GM21786 (cell line): ENCODE data around the gene TOLLIP.

ENCODE experiments used
- ATAC-seq: cut with Tn5 transposase; IDR thresholded peaks from one replicate; pipeline ENCODE4 v1.9.1; 2021; ENCODE audit not compliant: unreplicated experiment

The TOLLIP gene

DNA sequence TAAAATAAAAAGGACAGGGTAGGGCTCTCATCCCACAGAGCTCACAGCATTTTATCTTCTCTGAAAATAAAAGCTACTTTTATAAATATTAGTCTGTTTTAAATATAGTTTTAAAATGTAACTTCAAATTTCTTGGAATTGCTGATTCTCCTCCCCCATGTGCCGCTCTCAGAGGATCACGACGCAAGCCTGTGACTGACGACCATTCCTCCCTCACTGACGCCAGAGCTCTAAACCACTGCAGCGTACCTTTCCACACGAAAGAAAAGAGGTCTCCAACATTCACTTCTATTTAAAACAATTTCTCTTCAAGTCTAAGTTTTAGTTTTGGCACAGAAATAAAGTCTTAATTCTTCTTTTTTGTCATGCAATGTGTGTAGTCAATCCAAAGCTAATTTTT, 9.3 kb downstream of the TOLLIP start:
- ATAC-seq = no peak

DNA sequence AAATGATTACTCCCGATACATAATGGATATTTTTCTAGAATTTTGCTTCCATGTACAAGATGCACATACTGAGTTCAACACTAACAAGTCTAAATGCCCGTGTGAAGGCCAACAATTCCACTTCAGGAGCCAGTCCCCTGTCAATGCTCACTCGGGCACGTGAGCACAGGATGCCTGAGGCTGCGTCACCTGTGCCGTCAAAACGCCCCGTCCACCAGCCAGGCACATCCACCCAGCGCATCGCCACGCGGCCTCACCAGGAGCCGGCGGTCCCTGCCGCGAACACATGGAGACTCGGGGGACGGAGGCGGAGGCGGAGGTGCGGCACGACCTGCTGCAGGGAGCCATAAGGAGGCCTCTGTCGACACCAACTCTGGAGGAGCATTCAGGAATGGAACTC, 9.8 kb downstream of the TOLLIP start:
- no peak for ATAC-seq

DNA sequence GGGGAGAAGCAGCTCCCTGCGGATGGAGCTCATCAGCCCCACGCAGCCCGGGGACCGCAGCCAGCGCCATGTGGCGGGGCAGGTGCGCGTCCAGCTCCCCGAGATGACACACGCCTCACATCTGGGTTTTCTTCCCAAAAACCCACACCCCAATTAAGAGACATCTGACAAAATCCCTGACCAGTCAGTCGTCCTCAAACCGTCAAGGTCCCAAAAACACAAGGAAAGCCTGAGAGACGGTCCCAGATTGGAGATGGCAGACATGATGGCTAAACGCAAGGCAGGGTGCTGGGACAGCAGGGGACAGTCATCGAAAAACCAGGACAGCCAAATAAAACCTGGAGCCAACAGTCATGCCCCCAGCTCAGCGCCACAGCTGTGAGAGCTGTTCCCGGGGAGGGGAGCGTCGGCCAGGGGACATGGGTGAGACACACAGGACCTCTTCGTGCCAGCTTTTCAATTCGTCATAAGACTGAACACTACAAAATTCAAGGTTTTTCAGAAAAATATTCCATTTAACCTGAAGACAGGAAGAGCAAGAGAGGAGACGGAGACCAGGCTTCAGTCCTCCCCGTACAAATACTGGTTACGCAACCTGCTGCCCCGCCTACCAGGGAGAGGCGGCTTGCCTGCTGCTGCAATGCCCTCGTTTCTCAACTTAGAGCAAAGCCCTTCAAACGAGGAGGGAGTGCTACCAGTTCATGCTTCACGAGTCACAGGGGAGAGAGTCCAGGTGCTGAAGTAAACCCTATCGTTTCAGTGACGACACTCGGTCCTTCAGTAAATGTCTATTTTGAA, 10.5 kb downstream of the TOLLIP start:
- no peak for ATAC-seq

DNA sequence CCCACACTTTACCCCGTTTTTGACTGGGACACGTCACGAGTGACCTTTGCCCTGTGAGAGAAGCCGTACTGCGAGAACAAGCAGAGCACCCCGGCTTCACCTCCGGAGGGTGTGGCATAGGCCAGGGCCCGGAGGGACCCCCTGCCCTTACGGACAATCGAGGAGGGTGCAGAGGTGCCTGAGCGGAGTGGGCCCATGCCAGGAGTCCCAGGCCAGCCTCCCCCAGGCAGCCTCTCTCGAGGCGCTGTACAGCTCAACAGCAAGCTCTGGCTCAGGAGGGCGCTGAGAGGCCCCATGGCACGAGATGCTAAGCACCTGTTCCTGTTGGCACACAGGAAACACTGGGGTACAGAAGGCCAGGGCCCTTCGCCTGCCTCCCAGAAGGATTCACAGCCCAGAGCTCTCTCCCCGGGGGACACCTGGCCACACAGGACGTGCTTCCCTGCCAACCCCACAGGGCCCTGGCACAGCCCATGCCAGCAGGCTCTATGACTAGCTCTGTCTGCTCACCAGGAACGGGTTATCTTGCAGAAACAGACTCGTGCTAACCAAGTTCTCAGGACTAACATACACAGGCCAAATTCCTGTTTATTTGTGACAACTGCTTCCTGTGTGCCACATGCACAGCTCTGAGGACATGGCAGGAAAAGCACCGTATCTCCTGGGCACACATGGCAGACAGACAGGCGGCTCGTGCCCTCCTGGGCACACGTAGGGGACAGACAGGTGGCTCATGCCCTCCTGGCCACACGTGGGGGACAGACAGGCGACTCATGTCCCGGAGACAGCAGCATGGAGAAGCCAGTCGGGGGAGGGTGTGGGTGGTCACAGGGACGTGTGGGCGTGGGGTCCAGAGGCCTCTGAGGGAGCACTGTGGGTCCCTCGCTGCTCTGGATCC, 11.6 kb downstream of the TOLLIP start:
- no peak for ATAC-seq

DNA sequence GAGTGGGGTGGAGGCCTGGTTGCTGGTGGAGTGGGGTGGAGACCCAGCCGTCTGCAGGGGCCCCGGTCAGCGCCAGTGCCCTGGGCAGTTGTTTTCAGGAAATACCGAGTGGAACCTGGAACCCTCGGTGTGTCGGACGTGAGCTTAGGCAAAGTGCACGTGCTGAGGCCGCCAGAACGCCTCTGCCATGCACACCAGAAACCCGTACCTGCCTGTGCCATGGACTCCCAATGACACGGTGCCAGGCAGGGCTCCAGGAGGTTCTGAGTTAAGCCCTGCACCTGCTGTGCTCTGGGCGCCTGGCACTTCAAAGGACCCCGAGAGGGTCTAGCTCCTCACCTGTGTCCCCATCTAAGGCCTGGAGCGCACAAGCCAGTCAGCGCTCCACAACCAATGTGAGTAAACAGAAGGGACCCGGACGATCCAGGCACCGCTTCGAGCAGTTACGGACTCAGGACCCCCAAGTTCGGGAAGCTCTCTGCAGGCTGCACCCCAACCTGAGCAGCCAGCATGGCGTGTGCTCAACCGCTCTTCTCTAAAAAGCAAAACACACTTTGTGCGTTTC, 12.3 kb downstream of the TOLLIP start:
- no peak for ATAC-seq

DNA sequence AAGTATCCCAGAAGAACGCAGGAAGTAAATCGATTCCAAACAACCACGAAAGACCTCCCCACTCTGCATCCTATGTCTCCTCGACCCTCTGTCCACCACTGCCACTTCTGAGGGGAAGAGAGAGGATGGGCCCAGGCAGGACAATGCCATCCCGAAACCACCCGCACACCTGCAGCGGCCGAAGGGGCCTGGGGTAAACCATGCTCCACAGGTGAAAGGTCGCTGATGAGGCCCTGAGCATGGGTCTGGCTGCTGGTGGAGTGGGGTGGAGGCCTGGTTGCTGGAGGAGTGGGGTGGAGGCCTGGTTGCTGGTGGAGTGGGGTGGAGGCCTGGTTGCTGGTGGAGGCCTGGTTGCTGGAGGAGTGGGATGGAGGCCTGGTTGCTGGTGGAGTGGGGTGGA, 13.1 kb downstream of the TOLLIP start:
- ATAC-seq = no peak

DNA sequence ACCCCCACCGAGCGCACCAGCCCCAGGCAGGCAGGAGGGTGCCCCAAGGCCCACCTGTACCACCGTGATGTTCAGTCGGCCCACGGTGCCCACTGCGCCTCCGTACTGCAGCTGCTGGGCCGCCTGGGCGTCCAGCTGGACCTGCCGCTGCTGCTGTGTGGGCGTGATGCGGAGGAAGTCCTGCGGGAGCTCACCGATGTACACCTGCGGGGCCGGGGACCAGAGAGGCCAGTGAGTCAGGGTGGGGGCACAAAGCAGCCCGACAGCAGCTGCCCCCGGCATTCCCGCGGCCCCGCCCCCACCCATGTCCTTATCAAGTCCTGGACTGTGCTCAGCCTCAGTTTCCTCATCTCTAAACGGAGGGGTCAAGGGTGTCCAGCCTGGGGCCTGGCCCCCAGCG, 13.8 kb downstream of the TOLLIP start:
- no peak for ATAC-seq

DNA sequence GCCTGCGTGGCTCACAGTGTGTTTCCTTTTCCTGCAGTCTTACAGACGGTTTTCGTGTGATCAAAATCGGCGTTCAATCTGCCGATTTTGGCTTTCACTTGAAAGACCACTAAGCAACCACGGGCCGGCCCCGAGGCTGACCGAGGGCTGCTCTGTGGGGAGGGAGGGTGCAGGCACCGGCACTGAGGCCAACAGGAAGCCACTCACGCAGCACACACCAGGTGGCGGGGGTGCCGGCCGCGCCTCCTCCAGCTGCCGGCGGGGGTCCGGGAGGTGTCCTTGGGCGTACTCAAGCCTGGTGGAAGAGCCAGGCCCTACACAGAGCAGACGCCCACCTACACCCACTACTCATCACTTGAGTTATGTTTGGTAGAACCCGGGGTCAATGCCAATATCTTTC, 14.3 kb downstream of the TOLLIP start:
- no peak for ATAC-seq

DNA sequence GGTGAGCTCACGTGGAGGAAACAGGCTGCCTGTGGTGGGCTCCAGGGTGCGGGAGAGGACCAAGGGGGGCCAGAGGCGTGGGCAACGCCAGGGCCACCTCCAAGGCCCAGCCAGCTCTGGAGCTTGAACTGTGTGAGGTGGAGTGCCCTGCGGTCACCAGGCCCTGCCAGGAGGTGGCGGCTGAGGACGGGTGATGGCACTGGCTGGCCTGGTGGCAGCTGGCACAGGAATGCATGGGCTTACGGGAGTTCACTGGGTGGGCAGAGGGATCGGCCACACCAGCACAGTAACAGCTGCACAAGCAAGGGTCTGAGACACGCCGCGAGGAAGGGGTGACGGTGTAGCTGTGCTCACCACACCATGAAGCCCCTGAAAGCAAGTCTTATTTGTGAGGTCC, 15.8 kb downstream of the TOLLIP start:
- ATAC-seq = no peak

DNA sequence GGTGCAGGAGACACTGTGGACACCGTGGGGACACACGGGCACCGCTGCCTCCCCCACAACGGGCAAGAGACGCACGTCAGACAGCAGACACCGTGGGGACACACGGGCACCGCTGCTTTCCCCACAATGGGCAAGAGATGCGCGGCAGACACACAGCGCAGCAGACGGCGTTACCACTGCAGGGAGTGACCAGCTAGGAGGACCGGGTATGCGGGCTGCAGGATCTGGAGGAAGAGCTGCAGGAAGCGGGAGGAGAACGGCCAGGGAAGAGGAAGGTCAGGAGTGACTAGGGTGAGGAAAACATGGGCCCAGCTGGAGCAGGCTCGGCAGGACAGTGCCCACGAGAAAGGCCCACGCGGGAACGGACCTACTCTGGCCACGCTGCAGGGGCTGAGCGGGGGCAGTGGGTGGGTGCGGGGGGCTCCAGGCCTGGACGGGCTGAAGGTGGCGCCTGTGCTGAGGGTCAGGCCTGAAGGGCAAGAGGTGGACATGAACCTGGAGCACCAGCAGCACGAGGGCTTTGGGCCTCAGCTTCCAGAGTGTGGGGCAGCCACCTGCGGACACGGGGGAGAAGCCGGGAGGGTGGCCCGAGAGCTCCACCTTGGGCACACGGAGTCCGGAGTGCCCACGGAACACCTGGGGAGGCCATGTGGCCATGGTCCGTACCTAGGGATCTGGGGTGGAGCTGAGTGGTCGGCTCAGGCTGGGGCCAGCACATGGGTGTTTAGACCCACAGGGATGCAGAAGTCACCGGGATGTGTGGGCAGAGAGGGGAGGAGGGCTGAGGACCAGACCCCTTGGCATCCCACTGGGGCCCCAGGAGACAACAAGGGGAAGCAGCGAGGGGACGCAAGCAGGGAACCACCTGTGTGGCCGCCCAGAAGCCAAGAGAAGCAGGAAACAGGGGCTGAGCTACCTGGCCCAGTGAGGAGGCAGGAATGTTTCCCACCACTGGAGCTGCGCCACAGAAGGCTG, 16.5 kb downstream of the TOLLIP start:
- ATAC-seq = no peak

DNA sequence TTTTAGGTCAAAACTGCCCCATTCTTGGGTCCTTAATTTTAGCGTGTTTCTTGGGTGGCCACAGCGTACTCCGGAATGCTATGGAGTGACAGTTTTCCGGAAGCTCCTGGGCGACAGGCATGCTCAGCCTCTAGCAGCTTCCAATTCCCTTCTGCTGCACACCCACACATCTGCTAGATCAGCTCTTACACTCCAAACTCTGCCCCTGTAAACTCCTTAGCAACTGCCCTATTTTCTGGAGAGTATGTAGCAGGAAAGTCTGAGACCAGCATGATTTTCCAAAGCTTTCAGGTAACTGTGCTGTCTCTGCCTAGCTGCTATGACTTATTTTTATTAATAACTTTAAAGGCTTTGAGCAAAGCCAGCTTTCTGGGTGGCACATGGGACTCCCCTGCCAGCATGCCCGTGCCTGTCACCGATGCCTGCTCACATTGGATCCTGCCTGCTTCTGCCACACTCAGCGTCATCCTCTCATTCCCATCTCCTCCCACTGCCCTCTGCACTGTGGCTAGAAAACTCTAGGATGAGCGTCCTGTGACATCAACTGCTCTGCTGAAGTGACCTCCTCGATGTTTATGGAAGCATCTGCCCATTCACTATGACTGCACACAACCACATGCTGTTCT, 17.3 kb downstream of the TOLLIP start:
- ATAC-seq = no peak

DNA sequence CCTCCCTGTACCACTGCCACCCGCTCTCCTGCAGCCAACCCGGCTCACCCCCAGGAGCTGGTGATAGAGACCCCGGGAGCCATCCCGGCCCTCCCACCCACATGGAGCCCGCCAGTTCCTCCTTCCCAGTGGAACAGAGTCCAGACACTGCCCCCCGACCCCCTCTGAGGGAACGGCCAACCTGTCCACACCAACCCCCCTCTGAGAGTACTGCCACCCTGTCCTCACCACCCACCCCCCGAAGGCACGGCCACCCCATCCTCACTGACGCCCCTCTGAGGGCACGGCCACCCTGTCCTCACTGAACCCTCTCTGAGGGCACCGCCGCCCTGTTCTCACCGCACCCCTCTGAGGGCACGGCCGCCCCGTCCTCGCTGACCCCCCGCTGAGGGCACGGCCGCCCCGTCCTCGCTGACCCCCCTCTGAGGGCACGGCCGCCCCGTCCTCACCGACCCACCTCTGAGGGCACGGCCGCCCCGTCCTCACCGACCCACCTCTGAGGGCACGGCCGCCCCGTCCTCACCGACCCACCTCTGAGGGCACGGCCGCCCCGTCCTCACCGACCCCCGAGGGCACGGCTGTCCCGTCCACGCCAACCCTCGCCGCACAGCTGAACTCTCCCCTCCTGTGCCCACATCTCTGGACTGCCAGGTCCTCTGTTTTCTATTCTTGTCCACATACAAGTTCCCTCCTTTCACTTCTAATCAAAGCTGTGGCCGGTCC, 18.0 kb downstream of the TOLLIP start:
- ATAC-seq = no peak

DNA sequence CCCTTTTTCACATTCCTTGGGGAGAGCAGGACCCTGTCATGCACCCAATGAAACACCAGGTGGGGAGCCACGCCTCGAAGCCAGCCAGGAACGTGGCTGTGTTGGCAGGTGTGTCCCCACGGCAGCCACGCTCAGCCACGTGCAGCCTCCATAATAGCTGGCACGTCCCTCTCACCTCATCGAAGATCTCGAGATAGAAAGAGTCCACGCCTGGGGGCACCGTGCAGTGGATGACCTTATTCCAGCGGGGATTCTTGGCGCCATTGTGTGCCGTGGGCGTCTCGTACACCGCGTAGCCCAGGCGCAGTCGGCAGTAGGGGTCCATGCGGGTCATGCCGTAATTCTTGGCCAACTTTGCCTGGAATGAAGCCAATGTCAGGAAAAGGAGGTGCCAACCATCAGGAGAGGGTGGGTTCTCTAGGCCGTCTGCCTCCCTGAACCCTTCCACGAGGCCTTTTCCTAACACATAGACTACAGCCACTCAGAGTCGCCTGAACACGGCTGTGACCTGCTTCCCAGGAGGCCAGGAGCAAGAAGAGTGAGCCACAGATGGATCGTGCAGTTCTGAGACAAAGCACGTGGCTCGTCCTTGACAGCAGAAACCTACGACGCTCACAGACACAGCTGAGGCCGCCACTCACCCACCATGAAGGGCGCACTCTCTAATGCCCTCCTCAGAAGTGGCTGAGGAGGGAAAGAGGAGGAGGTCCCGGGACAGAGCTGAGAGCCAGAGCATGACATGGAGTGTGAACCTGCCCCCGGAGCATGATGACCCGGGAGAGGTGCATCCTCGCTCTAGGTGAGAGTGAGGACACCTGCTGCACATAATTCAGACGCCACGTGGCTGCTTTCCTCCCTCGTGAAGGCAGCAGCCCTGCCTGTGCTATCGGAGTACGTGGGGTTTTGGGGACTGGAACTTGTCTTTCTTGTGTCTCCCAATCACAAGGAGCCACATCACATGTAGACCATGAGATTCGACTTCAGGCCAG, 19.1 kb downstream of the TOLLIP start:
- ATAC-seq = no peak

DNA sequence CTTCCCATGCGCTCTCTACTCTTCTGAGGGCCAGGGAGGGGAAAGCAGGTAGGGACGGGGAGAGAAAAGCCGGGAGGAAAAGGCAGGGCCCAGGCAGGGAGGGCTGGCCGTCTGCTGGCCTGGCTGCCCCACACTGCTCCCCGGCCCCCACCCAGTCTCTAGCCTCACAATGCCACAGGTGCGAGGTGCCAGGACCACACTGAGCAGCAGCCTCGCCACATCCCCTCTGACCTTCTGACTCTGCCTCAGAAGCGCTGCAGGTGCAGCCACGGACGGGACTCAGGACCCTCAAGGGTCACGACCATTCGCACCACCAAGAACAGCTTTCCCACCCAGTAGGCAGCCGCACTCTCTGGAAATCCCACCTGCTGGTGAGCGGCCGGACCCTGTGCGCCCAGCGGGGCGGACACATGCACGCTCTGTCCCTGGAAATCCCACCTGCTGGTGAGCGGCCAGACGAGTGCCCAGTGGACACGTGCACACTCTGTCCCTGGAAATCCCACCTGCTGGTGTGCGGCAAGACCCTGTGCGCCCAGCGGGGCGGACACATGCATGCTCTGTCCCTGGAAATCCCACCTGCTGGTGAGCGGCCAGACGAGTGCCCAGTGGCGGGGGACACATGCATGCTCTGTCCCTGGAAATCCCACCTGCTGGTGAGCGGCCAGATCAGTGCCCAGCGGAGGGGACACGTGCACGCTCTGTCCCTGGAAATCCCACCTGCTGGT, 20.1 kb downstream of the TOLLIP start:
- ATAC-seq = no peak

DNA sequence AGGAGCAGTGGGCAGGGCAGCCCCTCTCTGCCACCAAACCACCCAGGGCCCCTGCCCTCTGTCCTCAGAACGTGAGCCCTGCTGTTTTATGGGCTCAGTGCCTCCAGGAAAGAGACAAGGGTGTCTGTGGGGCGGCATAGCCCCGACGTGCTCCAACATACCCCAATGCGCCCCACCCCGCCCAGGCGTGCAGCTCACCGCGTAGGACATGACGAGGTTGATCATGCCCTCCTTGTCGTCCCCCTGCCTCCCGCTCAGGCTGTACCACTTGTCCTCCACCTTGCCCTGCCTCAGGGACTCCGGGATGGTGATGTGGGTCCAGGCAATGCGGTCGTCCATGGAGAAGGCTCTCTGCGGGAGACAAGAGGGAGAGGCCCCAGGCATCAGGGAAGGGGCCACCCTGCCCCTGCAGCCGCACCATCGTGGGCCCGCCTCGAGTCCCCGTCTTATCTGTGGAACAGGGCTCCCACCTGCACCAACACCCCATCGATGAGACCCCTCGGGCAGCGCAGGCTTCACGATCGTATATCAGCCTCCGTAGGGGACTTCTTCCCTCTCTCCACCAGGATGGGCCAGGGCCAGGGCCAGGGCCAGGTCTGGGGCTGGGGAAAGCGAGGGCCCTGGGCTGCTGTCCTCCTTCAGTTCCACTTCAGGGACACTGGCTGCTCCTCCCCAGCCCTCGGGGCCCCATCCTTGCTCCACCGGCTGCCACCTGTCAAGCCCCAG, 20.8 kb downstream of the TOLLIP start:
- no peak for ATAC-seq

DNA sequence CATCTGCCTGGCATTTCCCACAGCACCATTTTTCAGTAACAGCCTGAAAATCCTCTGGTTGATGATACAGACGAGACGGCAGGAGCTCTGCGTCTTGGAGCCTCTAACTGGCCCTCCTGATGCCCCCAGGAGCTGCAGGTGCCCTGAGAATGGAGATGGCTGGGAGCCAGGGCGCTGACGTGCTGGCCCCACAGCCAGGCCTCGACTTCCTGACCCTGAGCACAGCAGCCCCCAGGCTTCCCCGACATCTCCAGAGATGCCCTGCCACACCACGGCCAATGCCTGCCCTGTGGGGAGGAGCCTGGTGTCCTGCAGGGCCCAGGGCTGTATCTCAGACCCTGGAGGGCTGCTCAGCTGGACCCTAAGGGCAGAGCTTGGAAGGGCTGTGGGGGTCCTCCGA, 21.5 kb downstream of the TOLLIP start:
- ATAC-seq = no peak

DNA sequence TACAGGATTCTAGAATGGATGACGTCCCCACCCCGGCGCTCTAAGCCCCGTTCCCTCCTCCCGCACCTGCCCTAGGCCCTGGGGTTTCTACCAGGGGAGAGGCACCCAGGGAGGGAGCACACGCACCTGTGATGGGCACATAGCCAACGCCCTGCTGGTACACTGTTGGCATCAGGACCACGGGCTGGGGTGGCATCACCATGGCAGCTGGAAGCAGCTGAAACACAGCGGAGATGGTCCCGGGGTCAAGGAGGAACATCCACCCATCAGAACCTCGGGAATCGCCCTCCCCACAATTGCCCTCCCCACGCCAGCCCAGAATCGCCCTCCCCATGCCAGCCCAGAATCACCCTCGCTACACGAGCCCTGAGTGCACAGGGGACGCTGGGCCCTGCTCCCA, 23.6 kb downstream of the TOLLIP start:
- ATAC-seq = no peak
